Measurements from ENCODE around the gene HEATR5B.

DNA sequence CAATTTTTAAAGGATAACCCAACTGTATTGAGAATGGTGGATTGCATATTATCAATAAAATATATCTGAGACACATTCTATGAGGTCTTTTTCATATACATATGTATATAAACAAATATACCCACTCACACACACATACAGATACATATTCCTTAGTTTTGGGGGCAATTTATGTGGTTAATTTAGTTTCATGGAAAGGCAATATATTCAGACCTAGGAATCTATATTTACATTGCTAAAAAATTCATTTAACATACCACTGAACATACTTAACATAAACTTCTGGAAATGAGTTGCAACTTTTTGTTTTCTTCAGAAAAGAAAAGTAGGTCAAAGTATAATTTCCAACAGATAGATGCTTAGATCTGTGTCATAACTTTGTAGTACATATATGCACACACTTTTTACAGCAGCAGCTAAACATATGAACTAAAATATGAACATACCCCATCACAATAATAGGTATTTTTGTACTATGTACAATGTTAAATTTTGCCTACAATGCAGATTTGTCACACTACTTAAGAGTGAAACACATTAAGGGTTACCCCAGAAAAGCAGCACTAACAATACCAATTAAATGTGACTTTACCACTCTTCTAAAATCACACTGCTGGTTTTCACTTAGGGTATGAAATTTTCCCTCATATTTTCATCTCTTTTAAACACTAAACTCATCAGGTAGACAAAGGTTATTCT lies 23.0 kb downstream of the HEATR5B start:
- TF ChIP-seq EZH2 (IDR thresholded peaks at IDR 0.05; ENCODE audit: borderline replicate concordance, low read depth, low read length, poor library complexity, severe bottlenecking): no peak
- TF ChIP-seq, protein P1, sequence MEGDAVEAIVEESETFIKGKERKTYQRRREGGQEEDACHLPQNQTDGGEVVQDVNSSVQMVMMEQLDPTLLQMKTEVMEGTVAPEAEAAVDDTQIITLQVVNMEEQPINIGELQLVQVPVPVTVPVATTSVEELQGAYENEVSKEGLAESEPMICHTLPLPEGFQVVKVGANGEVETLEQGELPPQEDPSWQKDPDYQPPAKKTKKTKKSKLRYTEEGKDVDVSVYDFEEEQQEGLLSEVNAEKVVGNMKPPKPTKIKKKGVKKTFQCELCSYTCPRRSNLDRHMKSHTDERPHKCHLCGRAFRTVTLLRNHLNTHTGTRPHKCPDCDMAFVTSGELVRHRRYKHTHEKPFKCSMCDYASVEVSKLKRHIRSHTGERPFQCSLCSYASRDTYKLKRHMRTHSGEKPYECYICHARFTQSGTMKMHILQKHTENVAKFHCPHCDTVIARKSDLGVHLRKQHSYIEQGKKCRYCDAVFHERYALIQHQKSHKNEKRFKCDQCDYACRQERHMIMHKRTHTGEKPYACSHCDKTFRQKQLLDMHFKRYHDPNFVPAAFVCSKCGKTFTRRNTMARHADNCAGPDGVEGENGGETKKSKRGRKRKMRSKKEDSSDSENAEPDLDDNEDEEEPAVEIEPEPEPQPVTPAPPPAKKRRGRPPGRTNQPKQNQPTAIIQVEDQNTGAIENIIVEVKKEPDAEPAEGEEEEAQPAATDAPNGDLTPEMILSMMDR (conservative IDR thresholded peaks at IDR 0.05; ENCODE audit: low read depth, low read length): no peak

Measured in A673 (cell line).